Measurements from ENCODE around the gene RAD51B.
"Not testable (repeated sequence)": the region's sequence is repeated elsewhere in the genome, so short reads cannot be mapped to it uniquely, and the experiment has no call there.

Gene RAD51B

DNA sequence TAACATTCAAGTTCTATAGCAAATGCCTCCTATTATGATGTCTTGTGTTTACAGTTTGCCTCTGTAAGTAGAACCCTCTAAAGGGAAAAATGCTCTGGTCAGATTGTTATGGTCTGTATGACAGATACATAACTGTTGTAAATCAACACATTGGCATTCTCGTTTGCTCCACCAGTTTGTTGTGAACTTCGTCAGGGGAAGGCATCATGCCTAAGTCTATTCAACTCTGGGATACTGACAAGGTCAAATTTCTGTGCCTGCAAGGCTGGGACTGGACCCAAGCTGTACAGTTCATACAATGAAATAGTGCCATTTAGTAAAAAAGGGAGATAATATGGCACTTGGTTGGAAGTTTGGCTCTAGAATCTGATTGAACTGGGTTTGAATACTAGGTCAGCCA is 392.3 kb downstream of the RAD51B start:
- DNase-seq (ENCODE audit: low spot score): no peak

DNA sequence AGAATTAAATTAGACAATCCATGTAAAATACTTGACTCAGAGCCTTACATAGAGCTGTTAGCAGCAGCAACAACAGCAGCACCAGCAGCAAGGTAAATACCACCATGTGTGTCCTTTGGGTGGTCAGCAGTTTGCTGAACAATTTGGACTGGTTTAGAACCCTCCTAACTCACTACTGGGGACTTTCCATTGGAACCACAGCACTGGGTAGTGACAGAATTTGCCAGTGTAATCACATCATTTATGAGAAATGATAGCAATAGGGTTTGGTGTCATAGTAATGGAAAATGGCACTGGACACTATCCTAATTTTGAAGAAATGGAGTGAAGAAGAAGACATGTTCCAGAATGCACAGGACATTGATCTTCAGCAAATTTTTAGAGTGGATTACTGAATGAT is 392.8 kb downstream of the RAD51B start:
- no peak for DNase-seq (ENCODE audit: low spot score)

DNA sequence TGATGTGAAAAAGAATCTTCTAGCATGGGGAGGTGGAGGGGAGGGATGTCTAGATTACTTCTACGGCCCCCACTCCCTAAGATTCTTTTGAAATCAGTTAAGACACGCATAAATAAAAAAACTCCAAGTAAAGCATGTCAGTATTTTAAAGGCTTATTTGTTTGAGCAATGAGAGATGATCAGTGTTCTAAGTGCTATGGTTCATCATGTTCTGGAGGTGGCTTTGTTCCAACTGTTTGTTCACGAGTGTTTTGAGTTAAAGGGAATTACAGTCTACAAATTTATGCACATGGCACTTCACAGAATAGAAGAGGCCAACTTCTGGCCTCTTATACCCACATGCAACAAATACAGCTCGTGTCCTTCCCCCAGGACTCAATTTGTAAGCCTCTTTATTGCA is 394.9 kb downstream of the RAD51B start:
- no peak for DNase-seq (ENCODE audit: low spot score)

DNA sequence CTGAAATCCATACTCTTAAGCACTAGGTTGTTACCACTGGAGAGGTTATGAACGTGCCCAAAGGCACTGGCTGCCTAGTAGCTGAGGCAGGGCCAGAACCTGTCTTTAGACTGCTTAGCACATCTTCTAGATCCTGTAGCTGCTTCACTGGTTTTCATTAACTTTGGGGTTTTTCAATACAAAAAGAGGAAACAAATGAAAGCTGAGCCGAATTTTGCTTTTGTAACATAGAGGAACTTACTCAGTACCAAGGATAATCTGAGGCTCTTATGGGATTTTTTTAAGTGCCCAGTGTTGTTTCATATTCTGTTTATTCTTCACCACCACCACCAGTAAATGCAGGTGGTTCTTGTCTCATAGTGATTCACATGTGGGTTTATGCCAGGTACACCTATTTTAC is 396.1 kb downstream of the RAD51B start:
- DNase-seq (ENCODE audit: low spot score): no peak

DNA sequence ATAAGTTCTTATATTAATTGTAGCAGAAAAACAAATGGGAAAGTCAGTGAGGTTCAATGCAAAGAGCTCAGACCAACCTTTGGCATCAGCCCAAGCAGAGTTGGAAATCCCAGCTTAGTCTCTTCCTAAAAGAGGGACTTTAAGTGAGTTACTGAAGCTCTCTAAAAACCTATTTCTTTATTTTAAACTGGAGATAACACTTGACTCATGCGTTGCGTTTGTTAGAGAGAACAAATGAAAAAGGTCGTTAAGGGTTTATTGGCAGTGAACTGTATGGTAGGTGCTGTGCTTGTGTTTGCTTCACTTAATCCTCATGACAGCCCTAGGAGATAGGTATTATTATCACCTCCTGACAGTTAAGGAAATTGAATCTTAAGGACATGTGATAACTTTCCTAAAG is 396.5 kb downstream of the RAD51B start:
- no peak for DNase-seq (ENCODE audit: low spot score)

DNA sequence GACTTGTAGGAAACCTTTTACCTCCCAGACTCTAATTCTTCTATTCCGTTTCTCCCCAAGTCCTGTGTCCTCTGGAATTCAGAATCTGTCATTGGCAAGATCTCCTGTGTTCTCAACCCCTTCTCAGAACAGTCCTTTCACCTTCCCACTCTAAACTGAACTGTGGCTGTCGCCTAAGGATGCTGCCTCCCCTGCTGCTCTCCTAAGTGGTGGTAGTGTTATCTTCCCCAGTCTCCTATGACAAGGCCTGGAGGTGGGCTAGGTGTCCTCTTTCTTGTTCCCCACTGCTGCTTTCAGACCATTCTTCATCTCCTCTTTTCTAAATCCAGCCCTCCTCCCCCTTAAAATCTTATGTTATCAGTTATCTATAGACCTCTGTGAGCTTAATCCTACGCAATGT is 397.4 kb downstream of the RAD51B start:
- no peak for DNase-seq (ENCODE audit: low spot score)

DNA sequence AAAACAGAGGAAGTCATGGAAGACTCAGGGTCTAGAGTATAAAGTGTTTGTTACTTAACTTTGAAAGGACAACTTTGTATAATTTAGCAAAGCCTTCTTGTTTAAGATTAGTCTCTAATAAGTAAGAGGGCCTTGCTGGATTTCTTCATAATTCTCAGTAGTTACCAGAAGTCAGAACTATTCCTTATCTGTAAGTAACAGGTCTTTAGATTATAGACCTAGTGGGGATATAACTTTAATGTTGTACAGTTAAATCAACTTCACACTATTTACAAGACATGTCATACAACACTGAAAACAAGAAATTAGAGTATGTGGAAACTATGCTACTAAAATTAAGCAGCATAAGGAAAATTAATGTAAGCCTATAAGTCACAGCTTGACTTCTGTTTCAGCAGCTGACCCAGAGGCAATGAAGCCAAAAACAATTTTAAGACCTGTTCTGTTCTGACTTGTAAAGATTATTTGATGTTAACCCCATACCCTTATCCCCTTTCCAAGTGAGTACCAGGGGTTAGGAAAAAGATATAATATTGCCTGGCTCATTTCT is 398.3 kb downstream of the RAD51B start:
- no peak for DNase-seq (ENCODE audit: low spot score)

DNA sequence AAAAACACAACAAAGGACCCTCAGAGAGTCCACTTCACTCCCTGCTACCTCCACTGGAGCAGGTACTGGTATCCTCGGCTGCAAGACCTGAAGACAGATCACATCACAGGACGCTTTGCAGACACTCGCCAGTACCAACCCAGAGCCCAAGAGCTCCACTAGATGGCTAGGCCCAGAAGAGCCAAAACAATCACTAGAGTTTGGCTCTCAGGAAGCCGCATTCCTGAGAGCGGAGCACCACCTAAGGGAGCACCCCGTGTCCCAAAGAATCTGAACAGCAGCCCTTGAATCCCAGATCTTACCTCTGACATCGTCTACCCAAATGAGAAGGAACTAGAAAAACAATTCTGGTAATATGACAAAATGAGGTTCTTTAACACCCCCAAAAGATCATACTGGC is 399.8 kb downstream of the RAD51B start:
- DNase-seq (ENCODE audit: low spot score): no peak

DNA sequence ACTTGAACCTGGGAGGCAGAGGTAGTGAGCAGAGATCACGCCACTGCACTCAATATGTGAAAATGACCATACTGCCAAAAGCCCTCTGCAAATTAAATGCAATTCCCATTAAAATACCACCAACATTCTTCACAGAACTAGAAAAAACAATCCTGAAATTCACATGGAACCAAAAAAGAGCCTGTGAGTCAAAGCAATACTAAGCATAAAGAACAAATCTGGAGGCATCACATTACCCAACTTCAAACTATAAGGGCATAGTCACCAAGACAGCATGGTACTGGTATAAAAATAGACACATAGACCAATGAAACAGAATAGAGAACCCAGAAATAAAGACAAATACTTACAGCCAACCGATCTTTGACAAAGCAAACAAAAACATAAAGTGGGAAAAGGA is 401.5 kb downstream of the RAD51B start:
- DNase-seq (ENCODE audit: low spot score): not testable (repeated sequence)

DNA sequence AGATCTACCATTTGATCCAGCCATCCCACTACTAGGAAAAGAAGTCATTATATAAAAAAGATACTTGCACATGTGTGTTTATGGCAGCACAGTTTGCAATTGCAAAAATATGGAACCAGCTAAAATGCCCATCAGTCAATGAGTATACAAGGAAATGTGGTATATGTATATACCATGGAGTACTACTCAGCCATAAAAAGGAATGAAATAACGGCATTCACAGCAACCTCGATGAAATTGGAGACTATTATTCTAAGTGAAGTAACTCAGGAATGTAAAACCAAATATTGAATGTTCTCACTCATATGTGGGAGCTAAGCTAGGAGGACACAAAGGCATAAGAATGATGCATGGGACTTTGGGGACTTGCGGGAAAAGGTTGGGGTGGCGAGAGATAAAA is 402.6 kb downstream of the RAD51B start:
- no peak for DNase-seq (ENCODE audit: low spot score)

DNA sequence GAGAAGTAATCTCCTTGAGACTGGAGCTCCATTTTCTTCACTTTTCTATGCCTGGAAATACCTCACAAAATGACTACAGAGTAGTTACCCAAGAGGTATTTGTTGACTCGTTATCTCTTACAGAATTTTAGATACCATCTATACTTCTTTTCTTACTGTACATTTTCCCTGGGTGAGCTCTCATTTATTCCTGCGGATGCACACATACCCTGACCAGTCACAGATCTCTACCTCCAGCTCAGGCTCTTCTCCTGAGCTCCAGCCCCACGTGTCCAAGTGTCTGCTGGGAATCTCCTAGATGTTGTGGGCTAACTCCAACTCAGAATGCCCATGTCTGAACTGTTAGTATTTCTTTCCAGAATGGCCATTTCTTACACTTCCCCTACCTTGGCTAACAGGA is 403.1 kb downstream of the RAD51B start:
- no peak for DNase-seq (ENCODE audit: low spot score)

DNA sequence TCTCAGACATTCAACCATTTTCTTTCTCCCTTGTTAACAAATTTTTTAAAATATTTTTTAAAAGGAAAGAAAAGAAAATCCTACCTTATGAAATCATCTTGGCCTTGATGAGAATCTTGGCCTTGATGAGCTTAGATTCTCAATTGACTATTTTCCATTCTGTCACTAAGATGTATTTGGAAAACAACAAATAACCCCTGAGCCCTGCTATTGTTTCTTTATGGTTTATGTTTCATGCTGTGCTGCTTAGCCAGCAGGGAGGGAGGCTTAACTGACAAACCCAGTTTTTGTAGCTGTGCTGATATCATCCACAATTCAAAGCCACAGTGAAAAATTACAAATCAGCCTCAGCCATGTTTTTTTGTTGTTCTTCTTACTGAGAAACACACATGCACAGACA is 404.1 kb downstream of the RAD51B start:
- no peak for DNase-seq (ENCODE audit: low spot score)

DNA sequence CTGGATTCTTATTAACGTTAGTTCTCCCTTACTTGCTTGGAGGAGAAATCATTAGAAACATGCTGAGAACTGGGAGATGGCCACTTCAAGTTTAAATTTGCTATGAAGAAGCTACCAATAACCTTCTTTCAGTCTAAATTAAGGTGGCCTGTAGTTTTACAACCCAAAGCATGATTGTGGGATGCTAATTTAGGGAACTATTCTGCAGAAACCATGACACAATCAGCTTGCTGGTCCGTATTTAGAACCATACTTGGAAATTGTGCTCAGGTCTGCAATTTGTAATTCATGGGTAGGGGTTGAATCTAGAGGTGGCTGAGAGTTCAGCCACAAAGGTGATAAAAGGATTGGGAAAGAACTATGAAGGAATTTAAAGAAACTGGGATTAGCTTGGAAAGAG is 405.7 kb downstream of the RAD51B start:
- no peak for DNase-seq (ENCODE audit: low spot score)

DNA sequence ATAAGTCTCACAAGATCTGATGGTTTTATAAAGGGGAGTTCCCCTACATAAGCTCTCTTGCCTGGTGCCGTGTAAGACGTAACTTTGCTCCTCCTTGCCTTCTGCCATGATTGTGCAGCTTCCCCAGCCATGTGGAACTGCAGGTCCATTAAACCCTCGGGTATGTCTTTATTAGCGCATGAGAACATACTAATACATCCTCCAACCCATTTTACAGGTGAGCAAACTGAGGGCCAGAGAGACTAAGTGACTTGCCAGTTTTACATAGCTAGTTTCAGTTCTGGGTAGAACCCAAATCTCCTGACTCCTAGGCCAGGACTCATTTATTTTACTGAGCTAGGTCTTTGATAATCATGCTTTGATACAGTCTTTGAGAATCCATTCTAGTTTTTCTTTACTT is 406.9 kb downstream of the RAD51B start:
- no peak for DNase-seq (ENCODE audit: low spot score)

DNA sequence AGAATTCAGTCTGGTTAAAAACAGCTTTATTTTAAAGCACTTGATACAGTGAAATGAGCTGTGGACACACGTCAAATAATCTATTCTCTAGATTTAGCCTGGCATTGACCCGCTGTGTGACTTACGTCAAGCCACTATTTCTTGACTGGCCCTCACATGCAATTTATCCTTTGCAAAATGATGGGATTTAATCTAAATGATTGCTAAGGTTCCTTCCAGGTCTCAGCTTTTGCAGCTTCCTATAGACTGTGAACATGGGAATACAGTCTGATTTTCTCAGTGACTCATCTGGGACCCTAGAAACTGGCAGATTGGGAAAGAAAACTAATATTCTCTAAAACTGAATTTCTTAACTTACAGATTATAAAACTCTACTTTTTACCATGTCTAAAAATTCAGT is 409.1 kb downstream of the RAD51B start:
- no peak for DNase-seq (ENCODE audit: low spot score)

DNA sequence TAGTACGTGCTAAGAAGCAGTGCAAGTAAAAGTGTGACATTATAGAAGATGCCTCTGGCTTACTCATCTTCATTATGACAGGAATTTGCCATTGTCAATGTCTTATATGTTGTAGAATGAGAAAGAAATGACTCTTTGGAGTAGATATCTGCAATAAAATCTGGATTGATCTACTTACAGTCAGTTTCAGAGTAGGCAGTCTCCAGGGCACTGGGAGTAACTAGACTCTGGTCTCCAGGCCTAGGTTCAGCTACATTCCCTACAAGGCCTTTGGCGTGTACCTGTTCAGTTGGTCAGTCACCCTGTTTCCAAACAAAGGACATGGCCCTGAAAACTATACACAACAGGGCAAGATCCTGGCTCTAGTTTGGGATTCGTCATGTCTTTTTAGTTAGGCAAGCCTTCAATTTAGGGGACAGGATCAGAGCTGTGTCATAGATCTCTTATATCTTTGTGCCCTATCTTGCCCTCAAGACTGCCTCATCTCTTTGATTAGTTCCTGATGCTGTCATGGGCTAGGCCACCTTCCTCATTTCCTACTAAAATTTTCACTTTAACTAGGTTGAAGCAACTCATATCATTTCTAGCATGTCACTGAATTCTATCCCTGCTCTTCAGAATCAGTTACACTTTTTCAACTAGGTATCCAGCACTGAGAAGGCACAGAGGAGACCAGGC is 410.0 kb downstream of the RAD51B start:
- DNase-seq (ENCODE audit: low spot score): no peak

DNA sequence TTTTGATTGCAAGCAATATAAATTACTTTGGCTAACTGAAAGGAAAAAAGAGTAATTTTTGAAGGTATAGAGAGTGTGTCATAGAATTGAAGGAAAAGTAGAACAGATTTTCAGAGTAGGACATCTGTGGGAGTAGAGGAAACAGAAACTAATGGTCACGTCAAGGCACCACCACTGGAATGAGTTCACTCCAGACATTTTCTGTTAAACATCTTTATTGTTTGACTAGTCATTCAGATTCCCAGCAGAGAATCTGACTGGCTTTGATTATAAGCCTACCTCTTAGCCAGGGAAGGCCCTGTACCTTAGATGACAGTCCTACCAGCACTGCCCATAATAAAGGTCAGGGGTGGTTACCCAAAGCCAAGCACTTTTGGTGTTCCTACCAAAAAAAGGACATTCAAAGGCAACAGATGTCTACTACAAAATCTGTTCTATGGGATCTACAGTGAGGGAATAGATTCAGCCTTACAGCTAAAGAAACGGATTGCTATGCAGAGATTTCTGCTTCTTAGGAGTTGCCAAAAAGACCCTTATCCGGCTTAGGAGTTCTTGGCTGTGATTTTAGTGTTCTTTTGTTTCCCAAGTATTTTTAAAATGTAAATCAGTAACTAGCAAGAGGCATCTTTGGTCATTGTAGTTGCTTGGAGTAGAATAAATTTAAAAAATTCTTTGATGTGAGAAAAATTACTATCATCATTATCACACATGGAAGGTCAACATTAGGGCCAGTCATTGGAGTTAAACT is 410.8 kb downstream of the RAD51B start:
- no peak for DNase-seq (ENCODE audit: low spot score)

DNA sequence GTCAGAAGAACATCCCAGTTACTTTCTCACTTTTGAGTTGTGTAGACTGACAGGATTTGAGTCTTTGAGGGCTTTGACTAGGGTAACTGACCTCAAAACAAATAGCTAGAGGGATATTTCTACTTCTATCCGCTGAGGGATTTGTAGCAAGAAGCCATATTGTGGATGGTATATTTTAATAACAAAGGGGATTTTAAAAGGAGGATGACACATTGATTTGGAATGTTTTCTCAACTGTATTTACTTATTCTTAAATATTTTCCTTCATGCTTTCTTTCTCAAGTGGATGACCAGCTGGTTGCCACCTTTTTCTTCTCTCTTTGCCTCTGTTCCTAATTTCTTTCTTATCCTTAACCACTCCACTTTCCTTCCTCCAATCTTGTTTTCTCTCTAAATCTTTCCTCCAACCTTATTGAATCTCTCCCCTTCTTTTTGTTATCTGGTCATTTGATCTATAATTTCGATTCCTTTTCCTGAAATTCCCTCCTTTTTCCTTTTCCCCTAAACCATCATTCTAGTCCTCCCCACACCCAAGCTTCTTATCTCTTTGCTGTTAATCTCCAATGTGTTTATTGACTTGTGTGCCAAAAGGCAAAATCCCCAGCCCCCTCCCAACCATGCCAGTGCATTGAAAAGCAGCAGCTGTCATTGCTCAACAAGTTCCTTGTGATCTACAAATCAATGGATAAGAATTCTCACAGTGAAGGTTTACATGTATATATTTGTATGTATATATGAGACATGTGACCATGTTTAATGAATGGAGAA is 411.6 kb downstream of the RAD51B start:
- no peak for DNase-seq (ENCODE audit: low spot score)

DNA sequence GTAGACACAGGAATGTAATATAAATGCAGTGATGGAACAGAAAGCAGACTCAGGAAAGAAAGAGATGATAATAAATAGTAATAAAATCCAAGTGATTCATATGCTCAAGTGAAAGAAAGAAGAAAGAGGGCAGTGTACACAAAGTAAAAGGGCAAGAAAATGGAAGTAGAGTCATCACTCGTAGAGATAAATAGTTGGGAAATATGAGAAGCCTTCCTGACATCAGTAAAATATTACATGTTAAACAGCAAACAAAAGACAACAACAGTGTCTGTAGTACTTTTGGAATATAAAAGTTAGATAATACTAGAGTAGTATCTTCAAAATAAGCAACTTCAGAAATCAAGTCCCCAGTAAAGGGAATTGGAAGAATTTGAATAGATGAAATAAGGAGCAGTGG is 412.3 kb downstream of the RAD51B start:
- DNase-seq (ENCODE audit: low spot score): no peak

DNA sequence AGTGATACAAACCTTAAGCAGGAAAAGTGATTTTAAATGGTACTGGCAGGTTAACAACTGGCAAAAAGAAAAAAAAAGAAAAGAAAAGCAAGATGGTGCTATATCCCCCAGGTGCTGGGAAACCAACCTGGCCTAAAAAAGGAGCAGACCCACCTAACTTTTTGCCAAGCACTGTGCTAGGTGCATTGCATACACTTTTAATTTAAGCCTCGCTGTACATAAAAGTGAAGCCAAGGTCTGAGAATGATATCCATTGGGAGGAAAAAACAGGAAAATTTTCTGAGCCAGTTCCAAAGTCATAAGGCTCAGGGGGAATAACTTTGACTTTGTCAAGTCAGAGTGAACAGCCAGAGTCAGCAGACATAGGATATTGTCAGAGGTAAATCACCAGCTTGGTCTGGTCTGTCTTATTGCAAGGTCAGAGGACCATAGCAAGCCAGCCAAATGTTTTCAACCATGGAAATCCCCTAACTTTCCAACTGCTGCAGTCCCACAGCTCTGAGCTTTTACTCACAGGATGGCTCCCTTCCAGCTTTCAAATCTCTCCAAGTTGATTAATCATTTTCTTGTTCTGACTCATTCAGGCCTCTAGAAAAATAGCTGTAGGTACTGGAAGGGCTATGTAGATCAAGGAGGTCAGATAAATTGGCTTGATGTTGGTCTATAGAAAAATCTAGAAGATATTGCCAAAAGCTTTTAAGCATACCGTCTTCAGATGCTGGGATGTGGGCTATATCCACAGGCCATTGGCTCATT is 412.9 kb downstream of the RAD51B start:
- peak; percentile 72 for DNase-seq (ENCODE audit: low spot score)

DNA sequence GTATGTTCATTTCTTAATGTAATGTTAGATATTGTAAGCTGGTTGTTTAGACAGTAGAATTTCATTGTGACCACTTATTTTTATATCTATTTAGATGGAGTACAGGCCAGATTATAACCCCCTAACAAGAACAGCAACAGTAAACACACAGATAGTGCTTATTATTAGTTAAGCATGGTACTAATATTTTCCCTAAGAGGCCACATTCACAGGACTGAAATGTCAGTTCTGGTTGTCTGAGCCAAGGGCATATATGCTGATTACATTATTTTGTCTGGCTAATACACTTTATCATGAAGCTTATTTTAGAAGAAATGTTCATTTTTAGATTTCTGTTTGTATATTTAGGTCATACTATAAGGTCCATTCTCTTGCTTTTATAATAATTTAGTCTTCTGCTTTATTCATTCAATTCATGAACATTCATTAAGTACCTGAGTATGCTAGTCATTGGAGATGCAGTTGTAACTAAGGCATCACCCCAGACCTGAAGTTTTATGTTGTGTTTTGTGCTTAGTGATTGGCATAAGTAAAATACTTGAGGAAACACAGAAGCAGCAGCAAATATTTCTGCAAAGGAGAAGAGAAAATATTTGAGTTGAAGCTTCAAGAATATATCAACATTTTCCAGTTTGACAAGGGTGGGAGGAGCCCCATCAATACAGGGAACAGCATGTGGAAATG is 413.7 kb downstream of the RAD51B start:
- no peak for DNase-seq (ENCODE audit: low spot score)

Measured in hepatic stellate cell (primary cell).